LNCAP (cell line): Measurements from ENCODE around the gene PHACTR2.

Experiments used
- TF ChIP-seq, protein P1 (sequence below): fragments of 450-650 bp; IDR thresholded peaks from 2 replicates; pipeline ENCODE4 v1.5.1; 2017; ENCODE audit warnings: mild to moderate bottlenecking

The PHACTR2 gene

DNA sequence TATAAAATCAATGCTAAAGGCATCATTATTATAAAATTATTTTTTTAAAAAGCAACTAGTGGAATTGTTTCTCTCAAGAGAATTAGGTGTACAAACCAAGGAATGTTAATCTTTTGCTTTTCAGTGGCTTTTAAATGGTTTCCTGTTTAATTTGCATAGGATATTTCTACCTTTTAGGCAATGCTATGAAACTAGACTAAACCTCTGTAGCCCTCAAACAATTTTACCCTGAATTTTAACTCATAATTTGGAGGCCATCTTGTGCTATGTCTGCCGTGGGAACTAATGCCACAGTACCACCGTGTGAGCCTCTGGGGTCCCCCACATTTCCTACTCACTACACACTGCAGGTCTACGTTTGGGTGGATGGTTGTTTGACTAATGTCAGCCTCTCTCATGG, 20.6 kb downstream of the PHACTR2 start:
- TF ChIP-seq, protein P1, sequence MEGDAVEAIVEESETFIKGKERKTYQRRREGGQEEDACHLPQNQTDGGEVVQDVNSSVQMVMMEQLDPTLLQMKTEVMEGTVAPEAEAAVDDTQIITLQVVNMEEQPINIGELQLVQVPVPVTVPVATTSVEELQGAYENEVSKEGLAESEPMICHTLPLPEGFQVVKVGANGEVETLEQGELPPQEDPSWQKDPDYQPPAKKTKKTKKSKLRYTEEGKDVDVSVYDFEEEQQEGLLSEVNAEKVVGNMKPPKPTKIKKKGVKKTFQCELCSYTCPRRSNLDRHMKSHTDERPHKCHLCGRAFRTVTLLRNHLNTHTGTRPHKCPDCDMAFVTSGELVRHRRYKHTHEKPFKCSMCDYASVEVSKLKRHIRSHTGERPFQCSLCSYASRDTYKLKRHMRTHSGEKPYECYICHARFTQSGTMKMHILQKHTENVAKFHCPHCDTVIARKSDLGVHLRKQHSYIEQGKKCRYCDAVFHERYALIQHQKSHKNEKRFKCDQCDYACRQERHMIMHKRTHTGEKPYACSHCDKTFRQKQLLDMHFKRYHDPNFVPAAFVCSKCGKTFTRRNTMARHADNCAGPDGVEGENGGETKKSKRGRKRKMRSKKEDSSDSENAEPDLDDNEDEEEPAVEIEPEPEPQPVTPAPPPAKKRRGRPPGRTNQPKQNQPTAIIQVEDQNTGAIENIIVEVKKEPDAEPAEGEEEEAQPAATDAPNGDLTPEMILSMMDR: no peak

DNA sequence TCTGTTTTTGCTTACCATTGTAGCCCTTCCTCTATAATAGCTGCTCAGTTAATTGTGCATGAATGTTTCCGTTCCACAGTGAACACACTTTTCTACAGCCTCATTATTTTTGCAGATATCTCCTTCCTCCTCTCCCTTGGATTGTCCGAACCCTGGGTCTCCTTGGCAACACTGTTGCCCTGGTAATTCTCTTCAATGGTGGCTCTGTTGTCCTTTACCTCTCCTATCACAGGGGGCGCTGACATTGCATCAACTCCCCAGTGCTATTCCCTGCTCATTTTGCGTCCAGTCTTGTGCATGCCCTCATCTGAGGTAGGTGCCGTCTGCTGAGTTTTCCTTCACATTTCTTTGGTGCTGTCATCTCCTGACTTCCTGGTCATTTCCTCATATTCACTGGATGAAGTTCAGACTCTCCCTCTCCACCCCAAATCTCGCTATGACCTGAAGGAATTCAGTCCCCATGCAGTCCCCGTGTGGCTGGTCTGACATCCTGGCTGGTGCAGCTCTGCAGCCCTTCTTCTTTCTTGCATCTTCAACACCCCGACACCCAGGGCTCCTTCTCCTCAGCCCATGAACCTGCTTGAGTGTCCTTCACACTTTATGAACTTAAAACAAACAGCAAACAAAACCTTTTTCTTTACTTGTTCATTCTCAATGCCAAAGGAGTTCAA, 21.1 kb downstream of the PHACTR2 start:
- TF ChIP-seq, protein P1: no peak

DNA sequence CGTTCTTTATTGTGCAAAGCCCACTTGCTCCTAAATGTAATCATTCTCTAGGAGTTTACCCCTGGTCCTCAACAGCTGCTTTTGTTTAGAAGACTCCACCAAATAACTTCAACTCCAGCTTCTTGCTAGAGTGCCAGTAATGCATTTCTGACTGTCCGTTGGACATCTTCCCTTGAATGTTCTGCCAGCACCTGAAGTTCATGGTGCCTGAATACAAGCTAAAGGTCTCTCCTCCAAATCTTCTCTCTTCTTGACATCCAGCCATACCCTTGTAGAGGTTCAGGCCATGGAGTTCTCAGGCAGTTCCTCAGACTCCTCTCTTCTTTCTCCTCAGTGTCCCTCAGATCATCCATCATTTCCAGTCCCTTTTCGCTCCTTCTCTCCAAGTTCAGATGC, 21.7 kb downstream of the PHACTR2 start:
- TF ChIP-seq, protein P1: no peak

DNA sequence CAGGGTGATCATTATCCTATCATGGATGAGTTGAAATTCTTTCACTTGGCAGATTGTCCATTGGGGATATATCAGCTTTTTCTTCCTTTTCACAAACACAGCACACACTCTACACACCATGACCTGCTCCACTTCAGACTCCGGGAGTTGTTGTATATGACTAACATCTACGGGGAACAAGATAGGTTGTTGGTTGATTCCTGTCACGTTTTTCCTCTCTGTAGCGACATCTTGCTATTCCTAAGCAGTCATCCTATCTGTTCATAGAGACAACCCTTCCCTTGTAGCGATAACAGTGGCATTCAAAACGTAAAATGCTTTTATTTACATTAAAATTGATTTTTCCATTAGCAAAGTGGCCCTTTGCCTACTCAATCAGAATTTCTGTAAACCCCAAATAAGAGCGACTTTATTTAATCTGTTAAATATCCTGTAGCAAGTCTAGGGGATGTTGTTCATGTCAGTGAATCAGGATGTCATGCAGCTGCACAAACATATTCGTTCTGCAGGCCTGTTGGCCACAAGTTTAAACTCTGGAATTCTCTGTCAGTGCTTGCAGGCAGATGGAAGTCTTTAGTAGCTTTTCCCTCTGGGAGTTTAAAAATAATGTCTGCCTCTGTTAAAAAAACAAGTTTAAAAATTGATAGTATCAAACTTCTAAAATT, 23.1 kb downstream of the PHACTR2 start:
- TF ChIP-seq, protein P1: no peak

DNA sequence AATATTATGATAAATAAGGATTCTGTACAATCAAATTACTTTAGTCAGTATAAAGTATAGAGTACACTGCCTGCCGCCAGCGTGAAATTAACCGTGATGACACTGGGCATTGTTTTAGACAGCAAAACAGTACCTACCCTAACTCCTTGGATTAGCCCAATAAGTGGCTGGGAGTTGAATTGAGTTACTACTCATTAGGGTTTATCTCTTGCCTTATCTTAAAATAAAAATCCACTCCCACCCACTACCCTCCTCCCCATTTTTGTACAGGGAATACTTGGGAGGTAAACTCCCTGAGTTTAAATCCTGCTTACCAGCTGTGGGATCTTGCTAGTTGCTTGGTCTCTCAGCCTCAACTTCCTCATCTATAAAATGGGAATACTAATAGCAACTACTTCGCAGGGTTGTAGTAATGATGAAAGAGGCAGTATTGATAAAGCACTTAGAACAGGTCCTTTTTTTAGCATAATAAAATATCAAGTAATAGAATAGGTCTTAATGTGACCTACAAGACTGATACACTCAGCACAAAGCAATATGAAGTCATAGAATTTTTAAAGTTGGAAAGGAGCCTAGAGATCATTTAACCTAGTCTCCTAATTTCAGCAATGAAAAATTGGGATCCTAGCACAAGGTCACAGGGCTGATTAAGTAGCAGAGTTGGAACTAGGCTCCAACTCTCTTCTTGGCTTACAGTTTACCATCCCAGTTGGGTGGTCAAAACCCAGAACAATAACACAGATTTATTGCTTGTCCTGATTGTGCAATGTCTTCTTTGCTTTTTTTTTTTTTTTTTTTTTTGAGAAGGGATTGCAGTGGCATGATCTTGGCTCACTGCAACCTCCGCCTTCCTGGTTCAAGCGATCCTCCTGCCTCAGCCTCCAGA, 23.8 kb downstream of the PHACTR2 start:
- TF ChIP-seq, protein P1: no peak

DNA sequence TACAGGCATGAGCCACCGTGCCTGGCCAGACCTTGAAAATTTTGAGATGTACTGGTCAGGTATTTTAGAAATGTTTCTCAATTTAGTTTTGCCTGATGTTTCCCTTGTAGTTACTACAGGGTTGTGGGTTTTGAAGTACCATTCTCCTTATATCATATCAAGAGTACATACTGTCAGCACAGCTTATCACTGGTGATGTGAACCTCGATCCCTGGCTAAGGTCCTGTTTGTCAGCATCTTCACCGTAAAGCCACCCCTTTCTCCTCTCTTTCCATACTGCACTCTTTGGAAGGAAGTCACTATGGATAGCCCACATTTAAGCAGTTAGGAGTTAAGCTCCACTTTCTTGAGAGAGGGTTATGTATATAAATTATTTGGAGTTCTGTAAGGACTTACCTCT, 27.8 kb downstream of the PHACTR2 start:
- TF ChIP-seq, protein P1: no peak

DNA sequence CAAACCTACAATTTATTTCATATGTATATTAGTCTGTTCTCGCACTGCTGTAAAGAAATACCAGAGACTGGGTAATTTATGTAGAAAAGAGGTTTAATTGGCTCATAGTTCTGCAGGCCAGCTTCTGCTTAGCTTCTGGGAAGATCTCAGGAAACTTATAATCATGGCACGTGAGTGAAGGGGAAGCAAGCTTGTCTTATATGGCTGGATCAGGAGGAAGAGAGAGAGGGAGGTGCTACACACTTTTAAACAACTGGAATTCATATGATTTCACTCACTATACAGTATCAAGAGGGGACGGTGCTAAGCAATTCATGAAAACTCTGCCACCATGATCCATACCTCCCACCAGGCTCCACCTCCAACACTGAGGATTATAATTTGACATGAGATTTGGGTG, 29.9 kb downstream of the PHACTR2 start:
- TF ChIP-seq, protein P1: no peak
